Activated CD4-positive, alpha-beta T cell treated with anti-CD3 and anti-CD28 coated beads, Interleukin-2, amount 50 U/mL, for 24 hours (primary cell): ENCODE measurements around the gene KCNT1.

Experiments
- DNase-seq, 2 donors: peaks; one replicate each; pipeline ENCODE4 v3.0.0-alpha.2; 2020; ENCODE audit warnings: low read depth in 1 of 2, low spot score in 1 of 2

The KCNT1 gene

DNA sequence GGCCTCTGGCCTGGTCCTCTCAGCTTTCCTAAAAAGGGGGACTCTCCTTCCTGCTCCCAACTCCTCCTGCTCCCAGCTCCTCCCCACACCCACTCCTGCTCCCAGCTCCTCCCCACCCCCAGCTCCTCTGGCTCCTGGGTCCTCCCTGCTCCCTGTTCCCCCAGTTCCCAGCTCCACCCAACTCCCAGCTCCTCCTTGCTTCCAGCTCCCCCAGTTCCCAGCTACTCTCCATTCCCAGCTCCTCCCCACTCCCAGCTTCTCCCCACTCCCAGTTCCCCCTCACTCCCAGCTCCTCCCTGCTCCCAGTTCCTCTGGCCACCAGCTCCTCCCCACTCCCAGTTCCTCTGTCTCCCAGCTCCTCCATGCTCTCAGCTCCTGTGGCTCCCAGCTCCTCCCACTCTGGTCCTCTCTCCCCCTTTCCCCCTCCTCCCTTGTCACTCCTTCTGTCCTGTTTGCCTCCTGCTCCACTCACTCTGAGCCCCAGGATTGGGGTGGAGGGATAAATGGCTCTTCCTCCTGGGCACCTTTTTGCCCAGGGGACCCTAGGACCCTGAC, 75.7 kb downstream of the KCNT1 start:
- no peak for DNase-seq

DNA sequence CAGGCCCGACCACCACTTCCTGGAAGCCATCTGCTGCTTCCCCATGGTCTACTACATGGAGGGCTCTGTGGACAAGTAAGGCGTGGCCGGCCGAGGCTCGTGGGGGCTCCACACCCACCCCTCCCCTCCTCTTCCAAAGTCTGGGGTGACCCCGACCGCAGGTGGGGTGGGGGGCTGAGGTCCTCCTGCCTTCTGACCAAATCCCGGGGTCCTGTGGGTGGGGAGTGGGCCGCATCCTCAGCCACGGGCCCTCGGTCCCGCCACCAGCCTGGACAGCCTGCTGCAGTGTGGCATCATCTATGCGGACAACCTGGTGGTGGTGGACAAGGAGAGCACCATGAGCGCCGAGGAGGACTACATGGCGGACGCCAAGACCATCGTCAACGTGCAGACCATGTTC, 76.4 kb downstream of the KCNT1 start:
- DNase-seq = no peak

DNA sequence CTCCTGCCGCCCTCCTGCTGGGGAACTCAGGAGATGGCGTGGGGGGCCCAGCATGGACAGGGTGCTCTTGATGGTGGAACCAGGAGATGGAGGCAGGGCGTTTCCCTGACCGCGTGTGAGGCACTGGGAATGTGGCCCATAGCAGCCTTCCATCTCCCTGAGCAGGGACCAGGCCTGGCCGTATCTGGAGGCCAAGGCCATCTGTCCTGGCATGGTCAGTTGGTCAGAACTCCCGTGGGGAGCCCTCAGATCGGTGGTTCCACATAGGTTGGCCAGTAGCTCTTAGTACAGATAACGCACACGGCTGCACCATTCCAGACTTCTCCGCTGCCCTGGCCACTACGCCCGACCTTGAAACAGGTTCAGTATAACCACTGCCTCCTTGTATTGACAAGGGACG, 77.6 kb downstream of the KCNT1 start:
- no peak for DNase-seq

DNA sequence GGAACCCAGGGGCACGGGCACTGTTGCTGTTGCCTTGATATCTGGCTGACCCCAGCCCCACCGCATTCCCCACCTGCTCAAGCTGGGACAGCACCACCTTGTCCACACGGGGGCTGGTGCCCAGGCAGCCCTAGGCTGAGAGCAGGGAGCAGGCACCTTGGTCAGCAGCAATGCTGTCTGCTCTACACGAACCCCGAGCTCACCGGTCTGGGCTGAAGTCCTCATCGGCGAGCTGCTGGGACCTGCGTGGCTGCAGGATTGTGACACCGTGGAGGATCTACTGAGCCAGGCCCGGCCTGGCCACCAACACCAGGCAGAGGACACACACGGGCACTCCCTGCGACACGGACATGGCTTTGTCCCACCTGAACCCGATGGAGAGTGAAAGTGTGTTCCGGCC, 78.1 kb downstream of the KCNT1 start:
- DNase-seq = no peak

DNA sequence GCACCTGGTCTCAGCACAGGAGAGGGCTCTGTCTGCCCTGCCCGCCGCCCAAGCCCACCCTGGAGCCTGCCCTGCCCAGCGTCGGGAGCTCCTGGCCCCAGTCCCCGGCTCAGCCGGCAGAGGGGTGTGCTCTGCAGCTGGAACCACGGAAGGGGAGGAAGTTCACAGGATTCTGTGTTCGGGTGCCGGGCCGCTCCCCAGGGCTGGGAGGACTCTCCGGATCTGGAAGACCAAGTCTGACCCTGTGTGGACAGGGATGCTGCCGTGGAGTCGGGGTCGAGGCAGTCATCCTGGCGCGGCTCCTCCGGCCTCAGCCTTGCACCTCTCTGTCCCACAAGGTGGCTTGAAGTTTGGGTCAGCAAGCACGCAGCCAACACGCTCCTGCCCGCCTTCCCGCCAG, 78.6 kb downstream of the KCNT1 start:
- DNase-seq = no peak

DNA sequence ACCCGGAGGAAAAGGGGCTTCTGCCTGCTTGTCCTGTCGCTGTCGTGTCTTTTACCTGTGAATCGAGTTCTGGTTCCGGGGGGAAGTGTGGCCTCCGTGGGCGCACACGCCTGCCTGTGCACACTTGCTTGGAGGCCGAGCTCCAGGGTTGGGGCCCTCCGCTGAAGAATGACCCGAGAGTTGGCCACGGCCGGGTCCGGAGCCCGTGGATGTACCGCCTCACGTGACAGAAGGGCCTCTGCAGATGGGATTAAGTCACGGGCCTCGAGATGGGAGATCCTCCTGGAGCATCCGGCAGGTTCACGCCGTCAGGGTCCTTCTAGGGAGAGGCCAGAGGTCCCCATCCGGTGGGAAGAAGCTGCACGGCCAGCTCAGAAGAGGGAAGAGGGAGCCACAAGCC, 81.0 kb downstream of the KCNT1 start:
- no peak for DNase-seq

DNA sequence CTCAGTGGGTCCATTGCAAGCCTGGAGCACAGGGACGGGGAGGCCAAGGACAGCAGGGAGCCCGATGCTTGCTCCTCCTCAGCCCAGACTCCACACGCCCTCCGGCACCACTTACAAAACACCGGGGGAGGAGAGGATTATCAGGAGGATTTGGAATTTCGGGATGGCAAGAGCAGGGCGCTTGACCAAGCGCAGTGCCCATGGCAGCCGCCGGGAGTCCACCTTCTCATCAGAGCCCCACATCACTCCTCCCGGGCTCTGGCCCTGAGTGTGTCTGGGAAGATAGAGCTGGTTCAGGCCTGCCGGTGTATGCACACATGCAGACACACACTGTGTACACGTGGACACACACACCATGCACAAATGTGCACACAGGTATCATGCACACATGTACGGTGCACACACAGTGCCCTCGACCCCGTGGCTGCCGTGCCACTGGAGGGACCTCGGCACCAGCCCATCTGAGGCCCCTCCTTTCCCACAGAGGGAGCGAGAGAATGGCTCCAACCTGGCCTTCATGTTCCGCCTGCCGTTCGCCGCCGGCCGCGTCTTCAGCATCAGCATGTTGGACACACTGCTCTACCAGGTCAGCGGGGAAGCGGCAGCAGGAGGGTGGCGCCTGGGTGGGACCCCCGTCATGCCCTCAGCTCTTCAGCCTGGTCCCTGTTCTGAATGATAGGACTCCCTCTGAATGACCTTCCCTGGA, 81.7 kb downstream of the KCNT1 start:
- DNase-seq = no peak

DNA sequence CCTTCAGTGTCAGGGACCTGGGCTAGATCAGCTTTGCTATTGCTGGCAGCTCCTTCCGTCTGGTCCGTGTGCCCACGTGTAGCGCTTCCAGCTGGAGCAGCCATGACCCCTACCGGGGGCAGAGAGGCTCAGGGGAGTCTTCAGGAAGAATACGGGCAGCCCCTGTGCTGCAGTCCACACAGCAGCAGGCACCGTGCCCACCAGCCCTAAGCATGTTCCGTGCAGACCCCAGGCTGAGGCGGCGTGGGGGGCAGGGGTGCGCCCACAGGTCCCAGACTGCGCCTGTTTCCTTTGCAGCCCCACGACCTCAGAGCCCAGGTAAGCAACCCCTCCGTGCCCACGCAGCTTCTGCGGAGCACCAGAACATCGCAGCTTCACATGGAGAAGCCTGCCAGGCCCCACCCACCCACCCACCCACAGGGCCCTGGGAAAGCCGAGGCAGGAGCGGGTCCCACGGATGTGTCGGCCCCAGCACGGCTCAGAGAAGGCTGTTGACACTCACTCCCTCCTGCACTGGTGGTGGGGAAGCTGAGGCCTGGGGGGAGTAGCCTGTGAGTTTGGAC, 83.1 kb downstream of the KCNT1 start:
- no peak for DNase-seq

DNA sequence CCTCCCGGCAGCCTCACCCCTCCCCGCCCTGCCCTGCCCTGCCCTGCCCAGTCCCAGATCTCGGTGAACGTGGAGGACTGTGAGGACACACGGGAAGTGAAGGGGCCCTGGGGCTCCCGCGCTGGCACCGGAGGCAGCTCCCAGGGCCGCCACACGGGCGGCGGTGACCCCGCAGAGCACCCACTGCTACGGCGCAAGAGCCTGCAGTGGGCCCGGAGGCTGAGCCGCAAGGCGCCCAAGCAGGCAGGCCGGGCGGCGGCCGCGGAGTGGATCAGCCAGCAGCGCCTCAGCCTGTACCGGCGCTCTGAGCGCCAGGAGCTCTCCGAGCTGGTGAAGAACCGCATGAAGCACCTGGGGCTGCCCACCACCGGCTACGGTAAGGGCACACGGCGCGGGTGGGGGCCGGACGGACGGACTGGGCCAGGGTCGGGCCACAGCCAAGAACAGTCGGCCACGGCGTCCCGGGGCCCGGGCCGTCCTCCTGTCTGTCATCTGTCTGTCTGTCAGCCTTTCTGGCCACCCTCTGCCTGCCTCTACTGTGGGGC, 84.2 kb downstream of the KCNT1 start:
- DNase-seq = no peak

DNA sequence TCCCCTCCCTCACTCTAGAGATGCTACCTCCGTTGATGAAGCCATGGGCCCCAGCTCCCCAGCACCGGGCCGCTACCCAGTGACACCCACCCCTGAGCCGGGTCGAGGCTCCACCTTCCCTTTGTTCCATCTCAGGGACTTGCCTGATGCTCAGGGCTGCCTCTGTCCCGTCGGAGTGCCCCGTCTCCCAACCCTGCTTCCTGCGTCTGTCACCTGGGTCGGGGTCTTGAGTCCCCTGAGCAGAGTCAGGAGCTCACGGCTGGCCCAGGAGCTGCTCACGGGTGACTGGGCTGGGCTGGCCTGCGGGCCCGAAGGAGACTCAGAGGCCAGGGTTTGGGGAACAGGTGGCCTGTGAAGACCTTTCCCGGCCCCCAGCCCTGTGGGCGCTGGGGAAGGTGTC, 85.3 kb downstream of the KCNT1 start:
- no peak for DNase-seq

DNA sequence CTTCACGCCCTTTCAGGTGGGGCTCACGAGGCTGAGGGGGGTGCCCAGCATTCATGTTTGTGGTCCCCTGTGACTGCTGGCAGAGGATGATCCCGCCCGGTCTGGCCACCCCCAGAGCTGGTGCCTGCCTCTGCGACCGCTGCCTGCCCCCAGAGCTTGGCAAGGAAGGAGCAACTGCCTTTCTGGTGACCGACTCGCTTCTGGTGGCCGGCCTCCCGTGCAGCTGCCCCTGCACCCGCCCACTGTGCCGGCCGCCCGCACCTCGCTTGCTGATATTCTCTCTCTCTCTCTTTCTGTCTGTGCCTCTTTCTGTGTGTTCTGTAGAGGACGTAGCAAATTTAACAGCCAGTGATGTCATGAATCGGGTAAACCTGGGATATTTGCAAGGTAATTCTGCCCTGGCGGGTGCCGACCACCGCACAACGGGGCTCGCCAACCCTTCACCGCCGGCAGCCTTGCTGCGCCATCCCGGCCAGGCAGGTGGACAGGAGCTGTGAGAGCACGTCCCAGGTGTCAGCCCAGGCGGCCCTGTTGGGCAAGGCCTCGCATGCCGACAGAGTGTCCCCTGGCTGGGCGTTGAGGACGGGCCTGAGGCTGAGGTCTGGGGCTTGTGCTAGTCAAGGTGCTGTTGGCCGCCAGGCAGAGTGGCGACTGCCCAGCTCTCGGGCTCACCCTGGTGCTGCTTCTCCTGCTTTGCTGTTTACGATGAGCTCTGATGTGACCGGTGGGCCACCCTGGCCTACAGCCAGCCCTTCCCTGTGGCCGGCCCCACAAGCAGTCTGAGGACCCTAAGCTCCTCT, 86.0 kb downstream of the KCNT1 start:
- no peak for DNase-seq

DNA sequence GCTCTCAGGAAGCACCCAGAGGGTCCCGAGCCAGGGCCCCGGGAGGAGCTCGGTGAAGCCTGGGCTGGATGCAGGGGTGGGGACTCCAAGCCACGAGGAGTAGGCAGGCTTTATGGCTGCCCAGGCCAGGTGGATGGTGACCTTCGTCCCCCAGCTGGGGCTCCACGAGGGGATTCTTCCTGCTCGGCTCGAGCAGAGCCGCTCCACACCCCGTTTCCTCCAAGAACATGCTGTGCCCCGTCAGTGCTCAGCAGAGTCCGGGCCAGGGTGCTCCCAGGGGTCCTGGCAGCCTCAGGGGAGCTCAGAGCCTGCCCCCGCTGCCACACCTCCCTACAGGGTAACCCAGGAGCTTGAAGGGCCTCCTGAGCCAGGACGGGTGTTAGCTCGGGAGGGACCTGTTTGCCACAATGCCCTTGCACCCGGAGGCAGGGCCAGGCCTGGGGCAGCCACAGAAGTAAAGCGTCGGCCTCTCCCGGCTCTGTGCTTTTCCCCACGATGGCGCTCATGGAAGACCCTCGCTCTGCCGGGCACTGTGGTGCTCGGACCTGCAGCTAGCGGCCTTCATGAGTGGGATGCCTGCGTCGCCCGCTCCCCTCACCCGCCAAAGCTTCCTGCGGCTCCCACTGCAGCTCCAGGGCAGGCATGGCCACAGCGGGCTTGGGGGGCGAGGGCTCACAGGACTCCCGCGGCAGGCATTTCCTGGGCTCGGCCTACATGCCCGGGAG, 86.8 kb downstream of the KCNT1 start:
- DNase-seq = no peak

DNA sequence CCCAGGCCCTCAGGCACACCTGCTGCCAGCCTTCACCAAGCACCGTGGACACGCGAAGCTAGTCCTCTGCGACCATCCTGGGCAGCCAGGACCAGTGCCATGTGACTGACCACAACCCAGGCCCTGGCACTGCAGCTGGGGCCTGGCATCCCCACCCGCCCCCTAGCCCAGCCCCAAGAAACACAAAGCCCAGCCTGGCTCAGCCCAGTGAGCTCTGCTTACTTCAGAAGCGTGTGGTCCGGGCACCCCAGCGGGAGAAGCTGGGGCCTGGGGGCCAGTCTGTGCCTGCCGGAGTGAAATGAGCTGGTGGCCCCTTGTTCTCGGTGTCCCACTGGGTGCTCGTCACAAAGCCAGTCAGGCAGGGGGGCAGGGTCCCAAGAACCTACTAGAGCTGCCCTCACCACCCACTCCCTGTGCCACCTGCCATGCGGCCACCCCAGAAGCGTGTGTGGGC, 87.9 kb downstream of the KCNT1 start:
- no peak for DNase-seq

DNA sequence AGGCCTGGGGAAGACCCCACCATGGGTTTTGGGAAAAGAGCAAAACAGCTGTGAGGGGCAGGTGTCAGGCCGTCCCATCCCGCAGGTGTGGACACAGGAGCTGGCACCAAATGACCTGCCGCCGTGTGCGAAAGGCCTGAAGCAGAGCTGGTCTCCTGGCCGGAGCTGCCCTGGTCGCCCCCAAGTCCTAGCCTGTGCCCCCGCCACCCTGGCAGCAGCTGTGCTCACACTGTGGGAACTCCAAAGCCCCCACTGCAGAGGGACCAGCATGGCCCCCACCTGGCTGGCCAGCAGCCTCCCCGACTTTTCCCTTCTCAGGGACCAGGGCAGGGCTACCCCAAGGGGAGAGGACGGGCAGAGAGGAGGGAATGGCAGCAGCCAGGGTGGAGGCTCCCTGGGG, 88.4 kb downstream of the KCNT1 start:
- no peak for DNase-seq

DNA sequence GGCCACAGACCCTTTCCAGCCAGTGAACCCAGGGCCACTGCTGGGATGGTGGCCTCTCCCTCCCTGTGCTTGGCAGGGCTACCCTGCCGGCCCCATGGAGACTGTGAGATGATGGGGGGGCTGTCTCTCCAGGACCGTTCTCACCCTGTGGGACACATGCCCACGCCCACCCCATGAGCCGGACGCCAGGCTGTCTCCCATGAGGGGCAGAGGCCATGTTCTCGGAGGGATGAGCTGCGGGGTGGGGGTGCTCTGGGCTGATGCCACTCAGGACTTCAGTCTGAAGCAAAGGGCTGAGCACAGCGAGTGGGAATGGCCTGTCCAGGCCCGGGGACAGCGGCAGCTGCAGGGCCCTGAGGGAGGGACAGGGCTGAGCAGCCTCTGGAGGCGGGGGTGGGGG, 88.9 kb downstream of the KCNT1 start:
- DNase-seq = no peak

DNA sequence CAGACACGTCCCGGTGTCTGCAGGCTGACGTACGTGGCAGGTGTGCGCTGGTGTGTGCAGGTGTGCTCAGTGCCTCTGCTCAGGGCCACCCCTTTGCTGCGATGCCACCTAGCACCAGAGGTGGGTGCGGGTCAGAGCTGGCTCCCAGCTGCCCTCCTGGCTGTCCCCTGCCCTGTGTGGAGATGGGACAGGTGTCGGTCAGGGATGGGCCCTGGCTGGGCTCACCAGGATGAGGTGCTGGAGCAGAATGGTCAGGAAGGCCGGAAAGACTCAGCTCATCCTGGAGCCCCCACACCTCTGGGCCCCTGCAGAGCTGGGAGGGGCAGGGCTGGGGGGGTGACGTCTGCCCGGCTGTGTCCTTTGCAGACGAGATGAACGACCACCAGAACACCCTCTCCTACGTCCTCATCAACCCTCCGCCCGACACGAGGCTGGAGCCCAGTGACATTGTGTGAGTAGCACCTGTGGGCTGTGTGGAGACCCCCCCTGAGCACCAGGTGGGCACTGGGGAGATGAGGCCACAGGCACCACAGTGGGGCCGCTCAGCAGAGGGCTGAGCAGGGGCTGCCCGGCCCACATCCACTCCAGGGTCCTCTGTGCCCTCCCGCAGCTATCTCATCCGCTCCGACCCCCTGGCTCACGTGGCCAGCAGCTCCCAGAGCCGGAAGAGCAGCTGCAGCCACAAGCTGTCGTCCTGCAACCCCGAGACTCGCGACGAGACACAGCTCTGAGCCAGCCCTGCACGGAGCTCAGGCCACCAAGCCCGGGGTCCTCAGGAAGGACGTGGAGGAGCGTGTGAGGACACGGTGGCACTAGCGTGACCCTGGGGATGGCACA, 89.7 kb downstream of the KCNT1 start:
- no peak for DNase-seq

DNA sequence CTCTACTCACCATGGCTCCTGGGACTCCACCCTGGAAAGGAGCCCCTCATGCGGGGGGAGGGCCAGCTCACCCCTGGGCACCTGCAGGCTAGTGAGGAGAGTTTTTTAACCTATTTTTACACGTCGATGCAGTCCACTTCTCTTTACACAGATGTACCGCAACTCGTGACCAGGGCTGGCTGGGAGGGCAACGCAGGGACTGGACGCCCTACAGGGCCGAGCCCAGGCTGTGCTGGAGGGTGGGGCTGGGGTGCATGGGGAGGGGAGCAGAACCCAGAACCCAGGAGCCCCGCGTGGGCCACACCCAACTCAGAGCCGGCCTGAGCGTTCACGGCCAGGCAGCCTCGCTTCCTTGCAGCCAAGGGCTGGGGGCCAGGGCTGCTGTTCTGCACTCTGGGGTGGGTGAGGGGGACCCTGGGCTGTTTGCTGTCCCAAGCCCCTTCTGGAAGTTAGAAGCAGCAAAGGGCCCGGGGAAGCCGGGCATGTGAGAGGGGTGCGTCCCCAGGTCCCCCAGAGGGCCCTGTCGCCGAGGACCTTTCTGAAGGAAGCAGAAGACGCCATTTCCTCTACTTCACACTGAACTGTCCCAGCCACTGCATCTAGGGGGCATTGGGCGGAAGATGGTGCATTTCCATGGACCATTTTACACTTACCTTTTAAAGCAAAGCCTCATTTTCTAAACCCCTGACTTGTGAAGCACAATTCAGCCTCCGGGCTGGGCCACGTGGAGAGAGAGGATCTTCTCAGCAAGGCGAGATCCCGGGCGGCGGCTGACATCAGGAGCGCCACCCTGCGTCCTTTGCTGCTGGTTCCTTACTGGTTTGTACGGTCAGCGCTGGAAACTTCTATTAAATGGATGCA, 90.5 kb downstream of the KCNT1 start:
- no peak for DNase-seq

DNA sequence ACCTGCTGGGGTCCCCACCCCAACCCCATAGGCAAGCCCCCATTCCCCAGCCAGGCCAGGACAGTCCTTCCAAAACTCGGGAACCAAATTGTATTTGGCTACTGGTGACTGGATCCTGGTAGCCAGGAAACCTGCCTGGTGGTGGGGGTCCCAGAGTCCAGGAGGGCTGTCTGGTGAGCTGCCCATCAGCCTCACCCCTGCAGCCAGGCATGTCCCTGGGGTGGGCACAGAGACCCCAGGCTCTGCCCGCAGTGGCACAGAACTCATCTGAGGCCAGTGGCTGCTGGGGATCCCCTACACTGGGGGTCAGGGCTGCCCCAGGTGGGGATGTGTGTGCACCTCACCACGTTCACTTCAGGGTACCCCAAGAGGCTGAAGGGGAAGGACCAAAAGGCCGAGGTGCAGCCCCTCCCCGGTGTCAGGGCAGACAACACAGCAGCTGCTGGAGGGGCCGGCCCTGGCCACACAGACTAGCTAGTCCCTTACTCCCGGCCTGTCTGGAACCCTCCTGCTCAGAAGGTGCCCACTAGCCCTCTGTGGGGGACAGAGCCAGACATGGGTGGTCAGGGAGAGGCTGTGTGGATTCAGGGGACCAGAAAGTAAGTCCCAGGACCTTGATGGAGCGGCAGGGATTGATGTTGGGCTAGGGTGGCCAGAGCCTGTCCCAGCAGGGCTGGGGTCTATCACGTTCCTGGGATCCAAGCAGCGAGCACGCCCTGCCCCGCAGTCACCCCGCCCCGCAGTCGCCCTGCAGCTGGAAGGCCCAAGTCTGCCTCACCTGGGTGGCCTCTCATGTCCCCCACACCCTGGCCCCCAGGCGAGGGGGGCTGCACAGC, 91.5 kb downstream of the KCNT1 start:
- DNase-seq = no peak

DNA sequence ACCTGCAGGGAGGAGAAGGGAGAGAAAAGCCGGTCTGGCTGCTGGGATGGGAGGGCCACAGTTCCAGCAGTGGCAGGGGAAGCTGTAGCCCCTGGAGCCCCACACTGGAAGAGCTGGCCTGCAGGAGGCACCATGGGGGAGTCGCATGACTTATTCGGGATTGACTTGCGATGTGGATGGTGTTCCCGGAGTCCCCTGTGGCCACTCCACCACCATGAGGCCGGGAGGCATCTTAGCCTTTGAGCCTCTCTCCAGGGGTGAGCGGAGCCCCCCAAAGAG, 92.0 kb downstream of the KCNT1 start:
- no peak for DNase-seq
